Ureter (tissue), 1 donor: ENCODE results near the gene CTAGE9. TPM values are rescaled to one million over a fixed set of nuclear protein-coding genes. Genes with fewer than 3 reads are reported as not detected.
"Not testable (repeated sequence)": the region's sequence is repeated elsewhere in the genome, so short reads cannot be mapped to it uniquely, and the experiment has no call there.

Source experiments
- DNase-seq: peaks from one replicate; pipeline ENCODE4 v3.0.0-alpha.2; 2020; ENCODE audit warnings: low spot score
- total RNA-seq: library from RNA; stranded (reverse); gene quantifications from one replicate; pipeline ENCODE4 v1.2.4, GENCODE V29; 2023
- donor health status: DM: yes; HTN: yes; CAD: no.

Gene CTAGE9
- total RNA-seq, 1 donor from 2014 or later: not detected

- no peak for DNase-seq
These were observed 18.7 kb upstream of the CTAGE9 start for GRCh38 chr6:131729550-131729949.

GRCh38 chr6:131728296-131728939, 17.6 kb upstream of the CTAGE9 start:
- DNase-seq: no peak

GRCh38 chr6:131727868-131728267, 17.1 kb upstream of the CTAGE9 start:
- no peak for DNase-seq

- no peak for DNase-seq
These were observed 16.6 kb upstream of the CTAGE9 start for GRCh38 chr6:131727467-131727866.

GRCh38 chr6:131724114-131724513, 13.3 kb upstream of the CTAGE9 start:
- DNase-seq: no peak

- DNase-seq: no peak
These were observed 10.3 kb upstream of the CTAGE9 start for GRCh38 chr6:131721161-131721560.

- DNase-seq: no peak
These were observed 7.2 kb upstream of the CTAGE9 start for GRCh38 chr6:131717836-131718542.

GRCh38 chr6:131715567-131715966, 4.8 kb upstream of the CTAGE9 start:
- DNase-seq: not testable (repeated sequence)

GRCh38 chr6:131703905-131704304, 6.9 kb downstream of the CTAGE9 start:
- not testable (repeated sequence) for DNase-seq

- not testable (repeated sequence) for DNase-seq
These were observed 10.0 kb downstream of the CTAGE9 start for GRCh38 chr6:131700851-131701250.

GRCh38 chr6:131696956-131697355, 13.9 kb downstream of the CTAGE9 start:
- DNase-seq: no peak

GRCh38 chr6:131694832-131695426, 15.9 kb downstream of the CTAGE9 start:
- DNase-seq: peak; percentile 48

GRCh38 chr6:131693384-131693783, 17.4 kb downstream of the CTAGE9 start:
- DNase-seq: no peak

GRCh38 chr6:131692589-131692988, 18.2 kb downstream of the CTAGE9 start:
- DNase-seq: no peak

- DNase-seq: no peak
These were observed 18.8 kb downstream of the CTAGE9 start for GRCh38 chr6:131692031-131692430.

- no peak for DNase-seq
These were observed 22.5 kb downstream of the CTAGE9 start for GRCh38 chr6:131688286-131688685.

GRCh38 chr6:131687022-131687421, 23.8 kb downstream of the CTAGE9 start:
- no peak for DNase-seq

GRCh38 chr6:131685266-131685780, 25.5 kb downstream of the CTAGE9 start:
- DNase-seq: no peak

- DNase-seq: no peak
These were observed 27.3 kb downstream of the CTAGE9 start for GRCh38 chr6:131683479-131683878.

GRCh38 chr6:131682442-131682841, 28.4 kb downstream of the CTAGE9 start:
- no peak for DNase-seq

GRCh38 chr6:131681585-131681984, 29.2 kb downstream of the CTAGE9 start:
- no peak for DNase-seq

GRCh38 chr6:131680868-131681267, 29.9 kb downstream of the CTAGE9 start:
- DNase-seq: no peak

- DNase-seq: no peak
These were observed 32.4 kb downstream of the CTAGE9 start for GRCh38 chr6:131678442-131678841.
